HepG2 (cell line): ENCODE data around the gene HECTD2. TPM values are rescaled to one million over a fixed set of nuclear protein-coding genes. Genes with fewer than 3 reads are reported as not detected.
A peak's percentile ranks its signal among the peaks of the same experiment; 100 is the strongest.

ENCODE experiments used
- ATAC-seq: fragments of 200-7000 bp; cut with Tn5 transposase; 3 replicates; pipeline ENCODE4 v1.9.1; 2020; ENCODE audit warnings: mild to moderate bottlenecking, moderate library complexity
- BruUV-seq: library from RNA; stranded (reverse); fragments of 400-500 nt; replicated peaks from 2 replicates; lab custom pipeline; 2021; lab: Mats Ljungman, UMichigan
- CTCF ChIA-PET: fragments of 300-600 bp; formaldehyde crosslinking; extraction: SDS; loops from one replicate; lab custom pipeline; 2021; ENCODE audit warnings: low total read pairs, inconsistent platforms, low intra/inter-chr PET ratio; lab: Yijun Ruan, JAX
- POLR2A ChIA-PET: fragments of 350-600 bp; sonication (Branson Sonifier 250); formaldehyde crosslinking; loops from one replicate; lab custom pipeline; 2020; ENCODE audit warnings: antibody characterized with exemption, inconsistent platforms; lab: Yijun Ruan, JAX
- DNase-seq: peaks from one replicate; pipeline ENCODE4 v3.0.0-alpha.2; 2015; ENCODE audit warnings: low spot score
- FAIRE-seq: peaks from 3 replicates; lab custom pipeline; 2011; peaks lifted over from hg19 to GRCh38; lab: Jason Lieb, UNC
- H2AFZ ChIP-seq: one replicate; pipeline ENCODE4 v1.6.1; 2011; ENCODE audit warnings: low read length, inconsistent platforms
- H3K27ac ChIP-seq: fragments of 300-600 bp; 3 replicates; pipeline ENCODE4 v1.8.0; 2011; ENCODE audit warnings: mixed run types, mild to moderate bottlenecking, mixed read lengths, low read length, inconsistent platforms; ENCODE audit not compliant: insufficient read depth; ENCODE audit errors: extremely low read length
- H3K27me3 ChIP-seq, 2 experiments: fragments of 200-600 bp in 1 of 2; 2 replicates in 1 of 2; 3 replicates in 1 of 2; pipeline versions ENCODE4 v1.6.0 to v1.8.0; 2011; ENCODE audit warnings: low read length in 2 of 2, mild to moderate bottlenecking in 2 of 2, moderate library complexity in 2 of 2, inconsistent platforms in 1 of 2; ENCODE audit not compliant: insufficient read depth in 2 of 2, control insufficient read depth in 1 of 2
- H3K36me3 ChIP-seq, 2 experiments: fragments of 200-600 bp in 1 of 2; replicated peaks in 1 of 2; 2 replicates in 1 of 2; 3 replicates in 1 of 2; pipeline versions ENCODE4 v1.5.1 to v1.8.0; 2011; ENCODE audit warnings: low read length in 2 of 2, inconsistent platforms in 1 of 2; ENCODE audit not compliant: insufficient read depth in 2 of 2, control insufficient read depth in 1 of 2
- H3K4me1 ChIP-seq: 2 replicates; pipeline ENCODE4 v1.5.1; 2012; ENCODE audit warnings: low read length, inconsistent platforms; ENCODE audit not compliant: insufficient read depth
- H3K4me2 ChIP-seq: 2 replicates; pipeline ENCODE4 v1.6.0; 2011; ENCODE audit warnings: low read depth, low read length, inconsistent platforms
- H3K4me3 ChIP-seq, 3 experiments: fragments of 200-600 bp in 1 of 3; sonication (generic), shearing (Covaris generic) in 1 of 3; replicated peaks in 1 of 3; 2 replicates each; pipeline ENCODE4 v1.5.1; 2011 to 2016; ENCODE audit warnings: low read length in 3 of 3, inconsistent platforms in 2 of 3, low read depth in 2 of 3, mild to moderate bottlenecking in 2 of 3, control low read depth in 1 of 3, mixed read lengths in 1 of 3; ENCODE audit not compliant: insufficient read depth in 1 of 3
- H3K79me2 ChIP-seq: one replicate; pipeline ENCODE4 v1.6.1; 2011; ENCODE audit warnings: low read length, inconsistent platforms; ENCODE audit not compliant: insufficient read depth
- H3K9ac ChIP-seq: 2 replicates; pipeline ENCODE4 v1.6.0; 2011; ENCODE audit warnings: mild to moderate bottlenecking, low read depth, low read length, inconsistent platforms; ENCODE audit not compliant: insufficient read depth
- H3K9me3 ChIP-seq: 2 replicates; pipeline ENCODE4 v1.5.1; 2012; ENCODE audit warnings: mild to moderate bottlenecking, low read length
- H4K20me1 ChIP-seq: 2 replicates; pipeline ENCODE4 v1.6.0; 2011; ENCODE audit warnings: inconsistent platforms, mild to moderate bottlenecking, low read length, moderate library complexity; ENCODE audit not compliant: insufficient read depth
- ERF ChIP-seq: IDR thresholded peaks from 2 replicates; pipeline ENCODE4 v1.6.1; 2018; ENCODE audit warnings: missing biosample characterization, missing genetic modification reagents
- KLF15 ChIP-seq: sonication (generic); formaldehyde crosslinking; IDR thresholded peaks from 2 replicates; pipeline ENCODE4 v1.8.1; 2023; ENCODE audit warnings: borderline replicate concordance, mild to moderate bottlenecking, inconsistent platforms, missing genetic modification reagents, mixed read lengths
- MAFK ChIP-seq, 2 experiments: IDR thresholded peaks in 1 of 2; conservative IDR thresholded peaks in 1 of 2; 2 replicates each; pipeline ENCODE4 v1.6.1; 2011; ENCODE audit warnings: improper control_type of control experiment in 2 of 2, low read length in 2 of 2
- TAF1 ChIP-seq: sonication (generic); formaldehyde crosslinking; IDR thresholded peaks from 2 replicates; pipeline ENCODE4 v1.4.0; 2020; ENCODE audit warnings: missing genetic modification reagents
- TEAD2 ChIP-seq: sonication (generic); formaldehyde crosslinking; IDR thresholded peaks from 2 replicates; pipeline ENCODE4 v1.9.0; 2021; ENCODE audit warnings: missing genetic modification reagents
- ZIK1 ChIP-seq: sonication (generic); formaldehyde crosslinking; IDR thresholded peaks from 2 replicates; pipeline ENCODE4 v1.5.0; 2020; ENCODE audit warnings: mild to moderate bottlenecking, low read depth, missing genetic modification reagents, borderline replicate concordance
- ZNF101 ChIP-seq: sonication (generic); formaldehyde crosslinking; IDR thresholded peaks from 2 replicates; pipeline ENCODE4 v1.4.0; 2020; ENCODE audit warnings: mild to moderate bottlenecking, low read depth, missing genetic modification reagents, borderline replicate concordance
- ZNF296 ChIP-seq: sonication (generic); formaldehyde crosslinking; conservative IDR thresholded peaks from 2 replicates; pipeline ENCODE4 v1.5.0; 2020; ENCODE audit warnings: mild to moderate bottlenecking, missing genetic modification reagents
- ZNF569 ChIP-seq: sonication (generic); formaldehyde crosslinking; IDR thresholded peaks from 2 replicates; pipeline ENCODE4 v1.5.0; 2020; ENCODE audit warnings: mild to moderate bottlenecking, missing genetic modification reagents, moderate library complexity, borderline replicate concordance
- ZNF619 ChIP-seq: sonication (generic); formaldehyde crosslinking; IDR thresholded peaks from 2 replicates; pipeline ENCODE4 v1.4.0; 2020; ENCODE audit warnings: mild to moderate bottlenecking, missing genetic modification reagents
- ZNF674 ChIP-seq: sonication (generic); formaldehyde crosslinking; IDR thresholded peaks from 2 replicates; pipeline ENCODE4 v1.5.0; 2020; ENCODE audit warnings: low read depth, mild to moderate bottlenecking, missing genetic modification reagents
- ZNF850 ChIP-seq: sonication (generic); formaldehyde crosslinking; conservative IDR thresholded peaks from 2 replicates; pipeline ENCODE4 v1.9.0; 2021; ENCODE audit warnings: mild to moderate bottlenecking, missing genetic modification reagents
- WGBS: methylation state at CpG from one replicate; pipeline ENCODE4 v1.1.6; 2017; ENCODE audit warnings: low lambda C conversion rate; 5-methylcytosine and 5-hydroxymethylcytosine counted together
- in situ Hi-C: cut with HindIII; loops from 2 replicates; pipeline ENCODE4 v1.10.0; 2017; ENCODE audit warnings: low pct_unique_long_range_greater_than_20kb; ENCODE audit not compliant: extremely low pct_ligation_motif_present
- intact Hi-C: fragments of 100-400 bp; cut with micrococcal nuclease; formaldehyde crosslinking; loops from one replicate; pipeline ENCODE4 v1.10.0; 2022; ENCODE audit not compliant: unreplicated experiment
- polyA plus RNA-seq, 8 experiments: library from polyadenylated mRNA; depleted of rRNA in 3 of 8; stranded (reverse) in 7 of 8; unstranded in 1 of 8; fragments of >200 nt; fragmentation: Illumina TruSeq in 4 of 8; extraction: Trizol in 4 of 8; gene quantifications; 2 replicates each; pipeline versions ENCODE4 v1.2.1 to v1.2.3, GENCODE V29; 2011 to 2016; ENCODE audit warnings: low read depth in 4 of 8, missing spikeins in 1 of 8, mixed read lengths in 1 of 8; ENCODE audit not compliant: insufficient read depth in 1 of 8
- total RNA-seq, 5 experiments: library from RNA; depleted of rRNA; stranded (reverse); fragments of >200 nt; fragmentation: Illumina TruSeq; extraction: Trizol; gene quantifications; 2 replicates each; pipeline ENCODE4 v1.2.3, GENCODE V29; 2016; ENCODE audit warnings: low read depth in 1 of 5
- TF ChIP-seq, protein P1 (sequence below), 2 experiments: sonication (generic) in 1 of 2; formaldehyde crosslinking in 1 of 2; IDR thresholded peaks; 2 replicates each; pipeline versions ENCODE4 v1.5.1 to v1.6.1; 2011 to 2020; ENCODE audit warnings: borderline replicate concordance in 1 of 2, low read depth in 1 of 2, low read length in 1 of 2, mild to moderate bottlenecking in 1 of 2, missing genetic modification reagents in 1 of 2, moderate library complexity in 1 of 2
- TF ChIP-seq, protein P2 (sequence below): IDR thresholded peaks from 2 replicates; pipeline ENCODE4 v1.6.1; 2016

Gene HECTD2
- total and polyA plus RNA-seq, 2 of the 13 experiments (the other 11 are each of a cell fraction or from before 2014, with no cell fraction given) = 3.2 to 5.2 TPM

DNA sequence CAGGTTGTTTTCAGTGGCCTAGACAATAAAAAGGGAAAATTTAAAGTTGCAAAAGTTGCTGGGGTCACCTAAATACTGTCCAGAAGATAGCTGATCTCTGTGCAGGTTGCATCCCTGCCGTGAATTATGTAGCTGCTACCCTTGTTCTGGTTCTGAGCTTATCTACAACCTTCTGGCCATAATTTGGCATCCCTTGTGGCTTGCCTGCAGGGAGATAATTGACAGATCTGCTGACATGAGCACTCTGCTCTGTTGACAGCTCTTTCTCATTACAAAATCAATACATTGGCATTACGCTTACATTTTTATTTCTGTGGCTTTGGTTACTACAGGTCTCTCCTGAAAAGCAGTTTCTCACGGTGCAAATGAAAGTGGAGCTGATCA lies 29.3 kb upstream of the HECTD2 start:
- DNase-seq (no peak), ATAC-seq (no peak), FAIRE-seq (no peak)
- 16% methylated on average over 3 of the region's 3 CpGs for WGBS
- H3K27ac ChIP-seq = no peak overlapping the region
- H3K4me3 ChIP-seq = no peak overlapping the region
- no peaks in the 10 kb centered on the region for H3K4me1 ChIP-seq
- in situ Hi-C loops (loop anchor here (25.0 kb wide), 2 partner anchors 256 to 494 kb away; partner anchors contain the start of gene PPP1R3C), intact Hi-C loops (no loop called here)
- TF ChIP-seq TEAD2 (CRISPR knock-in tag) (no peak), MAFK (conservative IDR thresholded peaks at IDR 0.05 in 1 of 2, IDR thresholded peaks at IDR 0.05 in 1 of 2; ENCODE audit: low read length in 2 of 2) (peak in 1 of 2 experiments; percentile 31; a peak in 1 of 4 replicates)
- H3K36me3 ChIP-seq = no peaks in the 10 kb centered on the region
- H3K9ac ChIP-seq = no peak overlapping the region
- 0 out of 2 replicates have a peak, but pooled peaks cover 6% of the 10 kb centered on the region for H3K9me3 ChIP-seq
- peaks cover 0 to 14% of the 10 kb centered on the region in 2 experiments; a peak in 2 of 5 replicates for H3K27me3 ChIP-seq
- CTCF ChIA-PET = no interaction called here
- no peaks in the 10 kb centered on the region for H3K79me2 ChIP-seq
- POLR2A ChIA-PET = no interaction called here
- H2AFZ ChIP-seq = no peak overlapping the region
- BruUV-seq = no TSS peak
- H4K20me1 ChIP-seq = no peaks in the 10 kb centered on the region
- H3K4me2 ChIP-seq = no peak overlapping the region

DNA sequence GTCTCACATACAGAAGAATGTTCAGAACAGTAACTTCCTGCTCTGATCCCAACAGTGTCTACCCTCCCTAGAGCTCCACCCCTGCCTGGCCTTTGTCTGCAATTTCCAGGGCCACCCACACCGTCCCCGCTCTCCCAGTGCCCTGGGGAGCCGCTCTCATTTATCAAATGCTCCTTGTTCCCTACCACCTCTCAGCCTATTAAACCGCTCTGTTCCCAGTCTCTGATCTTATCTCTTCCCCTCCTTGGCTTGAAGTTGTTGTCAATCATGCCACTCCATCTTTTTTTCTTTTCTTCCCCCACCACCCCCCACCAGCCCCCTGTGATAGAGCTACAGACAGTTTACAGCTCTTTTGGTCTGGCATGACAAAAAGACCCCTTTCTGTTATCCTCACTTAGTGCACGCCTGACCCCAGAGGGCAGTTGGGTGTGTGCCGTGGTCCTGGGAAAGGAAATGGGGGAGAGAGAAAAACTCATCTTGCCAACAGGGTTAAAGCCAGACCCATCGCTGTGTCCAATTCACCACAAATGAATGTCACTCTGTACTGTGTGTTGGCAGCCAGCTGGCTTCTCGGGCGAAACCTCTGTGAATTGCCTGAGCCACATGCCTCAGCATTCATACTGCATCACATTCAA lies 28.8 kb upstream of the HECTD2 start:
- no TSS peak for BruUV-seq
- intact Hi-C loops = no loop called here
- Histone ChIP-seq H3K4me1 (no peaks in the 10 kb centered on the region), H3K27ac (no peak overlapping the region), H3K4me3 (no peak overlapping the region), H3K79me2 (no peaks in the 10 kb centered on the region), H3K4me2 (no peak overlapping the region), H3K9me3 (0 out of 2 replicates have a peak, but pooled peaks cover 6% of the 10 kb centered on the region), H3K27me3 (peaks cover 0 to 14% of the 10 kb centered on the region in 2 experiments; a peak in 2 of 5 replicates), H3K9ac (no peak overlapping the region), H2AFZ (no peak overlapping the region), H4K20me1 (no peaks in the 10 kb centered on the region), H3K36me3 (no peaks in the 10 kb centered on the region)
- 38% methylated on average over 9 of the region's 9 CpGs for WGBS
- FAIRE-seq = no peak
- in situ Hi-C loops = loop anchor here (25.0 kb wide), 2 partner anchors 256 to 494 kb away; partner anchors contain the start of gene PPP1R3C
- CTCF ChIA-PET = no interaction called here
- no peak for DNase-seq
- ATAC-seq = peak; percentile 59; the same call in 2 of the 3 replicates
- POLR2A ChIA-PET = no interaction called here
- TF ChIP-seq ZNF619 (CRISPR knock-in tag) (no peak), TAF1 (no peak), KLF15 (CRISPR knock-in tag) (no peak), ZIK1 (CRISPR knock-in tag) (no peak), ZNF674 (CRISPR knock-in tag) (no peak), ERF (CRISPR knock-in tag) (no peak), ZNF296 (CRISPR knock-in tag) (no peak), ZNF569 (no peak), ZNF101 (no peak), ZNF850 (CRISPR knock-in tag) (no peak)
- TF ChIP-seq, protein P1, sequence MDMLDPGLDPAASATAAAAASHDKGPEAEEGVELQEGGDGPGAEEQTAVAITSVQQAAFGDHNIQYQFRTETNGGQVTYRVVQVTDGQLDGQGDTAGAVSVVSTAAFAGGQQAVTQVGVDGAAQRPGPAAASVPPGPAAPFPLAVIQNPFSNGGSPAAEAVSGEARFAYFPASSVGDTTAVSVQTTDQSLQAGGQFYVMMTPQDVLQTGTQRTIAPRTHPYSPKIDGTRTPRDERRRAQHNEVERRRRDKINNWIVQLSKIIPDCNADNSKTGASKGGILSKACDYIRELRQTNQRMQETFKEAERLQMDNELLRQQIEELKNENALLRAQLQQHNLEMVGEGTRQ (IDR thresholded peaks at IDR 0.05; ENCODE audit: low read depth, low read length) = no peak
- TF ChIP-seq, protein P1 (CRISPR knock-in tag; IDR thresholded peaks at IDR 0.05; ENCODE audit: borderline replicate concordance) = no peak
- TF ChIP-seq, protein P2, sequence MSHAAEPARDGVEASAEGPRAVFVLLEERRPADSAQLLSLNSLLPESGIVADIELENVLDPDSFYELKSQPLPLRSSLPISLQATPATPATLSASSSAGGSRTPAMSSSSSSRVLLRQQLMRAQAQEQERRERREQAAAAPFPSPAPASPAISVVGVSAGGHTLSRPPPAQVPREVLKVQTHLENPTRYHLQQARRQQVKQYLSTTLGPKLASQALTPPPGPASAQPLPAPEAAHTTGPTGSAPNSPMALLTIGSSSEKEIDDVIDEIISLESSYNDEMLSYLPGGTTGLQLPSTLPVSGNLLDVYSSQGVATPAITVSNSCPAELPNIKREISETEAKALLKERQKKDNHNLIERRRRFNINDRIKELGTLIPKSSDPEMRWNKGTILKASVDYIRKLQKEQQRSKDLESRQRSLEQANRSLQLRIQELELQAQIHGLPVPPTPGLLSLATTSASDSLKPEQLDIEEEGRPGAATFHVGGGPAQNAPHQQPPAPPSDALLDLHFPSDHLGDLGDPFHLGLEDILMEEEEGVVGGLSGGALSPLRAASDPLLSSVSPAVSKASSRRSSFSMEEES (CRISPR knock-in tag) = no peak
